Activated CD4-positive, alpha-beta T cell treated with anti-CD3 and anti-CD28 coated beads, Interleukin-2, Interleukin-6, amounts not matched to agents 100 ng/mL and 50 ng/mL, durations not matched to agents 16 hours and 8 hours (primary cell): ENCODE results near the gene STXBP5.

Experiments used
- DNase-seq: peaks from one replicate; pipeline ENCODE4 v3.0.0-alpha.2; 2020

Gene STXBP5

GRCh38 chr6:147212622-147213021 lies 8.4 kb downstream of the STXBP5 start:
- DNase-seq: no peak

GRCh38 chr6:147213772-147214171 lies 9.6 kb downstream of the STXBP5 start:
- no peak for DNase-seq

GRCh38 chr6:147214248-147215227 lies 10.3 kb downstream of the STXBP5 start:
- DNase-seq: no peak

GRCh38 chr6:147216915-147217314 lies 12.7 kb downstream of the STXBP5 start:
- no peak for DNase-seq

GRCh38 chr6:147217840-147218404 lies 13.7 kb downstream of the STXBP5 start:
- no peak for DNase-seq

- no peak for DNase-seq
Measured at GRCh38 chr6:147218797-147219196, 14.6 kb downstream of the STXBP5 start.

- DNase-seq: no peak
Measured at GRCh38 chr6:147219463-147219862, 15.2 kb downstream of the STXBP5 start.

- DNase-seq: no peak
Measured at GRCh38 chr6:147220345-147220744, 16.1 kb downstream of the STXBP5 start.

- no peak for DNase-seq
Measured at GRCh38 chr6:147221739-147222138, 17.5 kb downstream of the STXBP5 start.

- DNase-seq: no peak
Measured at GRCh38 chr6:147222160-147222838, 18.1 kb downstream of the STXBP5 start.

- no peak for DNase-seq
Measured at GRCh38 chr6:147223736-147224135, 19.5 kb downstream of the STXBP5 start.

GRCh38 chr6:147226163-147226724 lies 22.0 kb downstream of the STXBP5 start:
- DNase-seq: no peak

GRCh38 chr6:147226877-147227276 lies 22.7 kb downstream of the STXBP5 start:
- DNase-seq: no peak

- DNase-seq: no peak
Measured at GRCh38 chr6:147227770-147228320, 23.6 kb downstream of the STXBP5 start.

GRCh38 chr6:147231589-147231988 lies 27.4 kb downstream of the STXBP5 start:
- no peak for DNase-seq

GRCh38 chr6:147234685-147235084 lies 30.5 kb downstream of the STXBP5 start:
- no peak for DNase-seq

GRCh38 chr6:147238164-147238563 lies 33.9 kb downstream of the STXBP5 start:
- DNase-seq: no peak

GRCh38 chr6:147238906-147239305 lies 34.7 kb downstream of the STXBP5 start:
- no peak for DNase-seq

GRCh38 chr6:147244832-147245231 lies 40.6 kb downstream of the STXBP5 start:
- no peak for DNase-seq

- no peak for DNase-seq
Measured at GRCh38 chr6:147245693-147246092, 41.5 kb downstream of the STXBP5 start.

- DNase-seq: no peak
Measured at GRCh38 chr6:147246853-147247635, 42.8 kb downstream of the STXBP5 start.

GRCh38 chr6:147248859-147249258 lies 44.6 kb downstream of the STXBP5 start:
- DNase-seq: no peak
